ENCODE results near the gene DBX1.
"Not testable (repeated sequence)": the region's sequence is repeated elsewhere in the genome, so short reads cannot be mapped to it uniquely, and the experiment has no call there.

DBX1 gene, protein sequence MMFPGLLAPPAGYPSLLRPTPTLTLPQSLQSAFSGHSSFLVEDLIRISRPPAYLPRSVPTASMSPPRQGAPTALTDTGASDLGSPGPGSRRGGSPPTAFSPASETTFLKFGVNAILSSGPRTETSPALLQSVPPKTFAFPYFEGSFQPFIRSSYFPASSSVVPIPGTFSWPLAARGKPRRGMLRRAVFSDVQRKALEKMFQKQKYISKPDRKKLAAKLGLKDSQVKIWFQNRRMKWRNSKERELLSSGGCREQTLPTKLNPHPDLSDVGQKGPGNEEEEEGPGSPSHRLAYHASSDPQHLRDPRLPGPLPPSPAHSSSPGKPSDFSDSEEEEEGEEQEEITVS

DNA sequence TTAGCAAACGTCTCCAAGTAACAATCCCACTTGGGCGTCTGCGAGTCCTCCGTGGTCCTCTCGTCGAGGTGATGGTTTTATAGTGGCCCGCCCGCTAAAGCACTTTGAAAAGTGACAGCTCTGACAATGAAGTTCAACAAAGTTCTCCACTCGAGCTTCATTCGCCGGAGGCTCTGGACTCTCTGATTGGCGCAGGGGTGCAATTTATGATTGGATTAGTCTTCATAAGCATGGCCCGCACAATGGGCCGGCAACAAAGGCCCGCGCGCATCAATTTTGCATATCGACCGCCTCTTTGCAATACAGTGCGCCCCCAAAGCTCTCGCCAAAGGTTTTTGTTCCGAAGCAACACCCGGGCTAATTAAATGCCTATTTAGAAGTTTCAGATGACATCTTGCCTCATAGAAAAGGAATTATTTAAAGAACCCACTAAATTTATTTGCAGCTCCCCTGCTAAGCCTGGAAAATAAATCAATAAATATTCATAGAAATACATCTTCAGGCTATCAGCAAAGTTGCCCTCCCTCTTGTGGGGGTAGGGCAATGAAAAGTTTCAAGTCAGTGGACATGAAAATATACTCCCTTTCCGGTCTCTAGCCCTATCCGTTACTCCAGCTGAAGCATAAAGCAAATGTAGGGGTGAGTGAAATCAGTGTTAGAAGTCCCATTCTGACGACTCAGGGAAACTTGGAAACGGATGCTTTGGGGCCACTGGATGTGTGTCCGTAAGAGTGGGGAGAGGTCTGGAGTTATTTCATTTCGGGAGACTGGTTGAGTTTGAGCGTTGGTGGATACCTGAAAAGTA is at the start of gene DBX1:
Gene DBX1 (minus strand): TSS at position 51 of the 805 bp plus-strand sequence. CDS start 151 bp downstream, outside the sequence.
- Histone ChIP-seq H3K4me1 (no peaks in the 10 kb centered on the region), H3K27me3 (ENCODE audit: low read depth) (peaks cover 92% of the 10 kb centered on the region), H3K4me3 (no peak within 1 kb of the TSS), H3K36me3 (replicated peaks) (no peaks in the 10 kb centered on the region), H3K9me3 (no peaks in the 10 kb centered on the region)
- in situ Hi-C loops (cut with MboI; ENCODE audit: low sequenced_read_pairs): no loop called here
- no peak for DNase-seq (ENCODE audit: low spot score in 2 of 2)

DNA sequence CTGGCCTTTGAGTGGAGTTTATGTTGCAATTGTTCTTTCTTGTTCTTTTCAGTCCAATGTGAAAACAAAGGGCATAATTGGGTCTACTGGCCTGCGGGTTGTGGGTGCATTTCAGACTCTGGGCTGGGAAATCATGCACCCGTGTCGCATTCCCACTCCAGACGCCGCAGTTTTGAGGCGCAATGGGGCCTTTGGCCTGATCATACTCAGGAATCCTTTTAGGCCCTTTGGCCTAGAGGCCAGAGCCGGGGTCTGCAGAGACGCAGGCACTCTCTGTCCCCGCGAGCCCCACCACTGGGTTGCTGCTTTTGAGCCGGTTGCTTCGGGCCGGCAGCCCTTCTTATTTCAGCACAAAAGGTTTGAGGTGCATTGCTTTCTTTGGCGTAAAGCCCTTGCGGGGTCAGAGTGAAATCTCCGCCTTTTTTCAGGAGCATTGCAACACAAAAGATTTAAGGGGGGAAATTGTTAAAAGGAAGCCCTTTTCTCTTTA is 48.4 kb upstream of the DBX1 start:
- Histone ChIP-seq H3K36me3 (replicated peaks) (no peaks in the 10 kb centered on the region), H3K9me3 (no peaks in the 10 kb centered on the region), H3K4me1 (peaks cover 18% of the 10 kb centered on the region), H3K27me3 (ENCODE audit: low read depth) (no peaks in the 10 kb centered on the region; the same call in 1 of the 2 replicates), H3K4me3 (no peak overlapping the region)
- peak in 1 of 2 experiments; percentile 69 for DNase-seq (ENCODE audit: low spot score in 2 of 2)
- in situ Hi-C loops (cut with MboI; ENCODE audit: low sequenced_read_pairs): no loop called here

DNA sequence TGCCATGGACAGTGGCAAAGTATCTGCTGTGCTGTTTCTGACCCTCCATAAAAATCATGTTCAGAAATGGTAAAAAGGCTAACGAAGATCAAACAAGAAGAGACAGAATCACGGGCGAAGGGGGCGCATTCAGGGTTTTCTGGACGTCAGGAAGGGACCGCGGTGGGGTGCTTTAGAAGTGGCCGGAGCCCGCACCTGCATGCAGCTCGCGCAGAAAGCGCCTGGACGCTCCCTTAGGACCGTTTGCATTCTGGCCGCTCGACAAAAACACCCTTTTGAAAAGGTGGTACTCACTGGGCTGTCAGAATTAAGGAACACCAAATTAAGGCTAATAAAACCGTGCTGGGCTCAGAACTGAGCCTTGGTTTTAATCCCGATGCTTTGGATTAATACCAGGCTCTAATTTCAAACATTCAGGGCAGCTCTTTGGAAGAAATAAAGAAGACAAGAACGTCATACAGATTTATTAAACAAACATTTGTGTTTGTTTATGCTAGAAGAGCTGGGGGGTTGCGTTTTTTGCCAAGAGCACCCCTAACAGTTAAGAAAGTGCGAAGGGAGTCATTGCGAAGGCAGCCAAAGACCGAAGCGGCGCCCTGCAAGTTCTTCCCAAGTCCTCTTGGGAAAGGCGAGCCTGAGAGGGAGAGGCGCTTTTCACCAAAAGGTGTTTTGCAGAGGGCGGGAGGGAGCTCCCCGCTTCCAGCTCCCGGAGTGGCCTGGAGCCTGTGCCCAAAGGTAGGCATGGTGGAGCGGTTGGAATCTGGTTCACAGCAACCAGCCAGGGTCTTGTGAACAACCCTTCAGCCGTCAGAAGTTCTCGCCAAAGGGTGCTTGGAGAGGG is 47.7 kb upstream of the DBX1 start:
- no peak overlapping the region for H3K4me3 ChIP-seq
- no peaks in the 10 kb centered on the region for H3K36me3 ChIP-seq (replicated peaks)
- in situ Hi-C loops (cut with MboI; ENCODE audit: low sequenced_read_pairs): no loop called here
- H3K9me3 ChIP-seq: no peaks in the 10 kb centered on the region
- H3K4me1 ChIP-seq: peaks cover 18% of the 10 kb centered on the region
- DNase-seq (ENCODE audit: low spot score in 2 of 2): no peak
- H3K27me3 ChIP-seq (ENCODE audit: low read depth): no peaks in the 10 kb centered on the region; the same call in 1 of the 2 replicates

DNA sequence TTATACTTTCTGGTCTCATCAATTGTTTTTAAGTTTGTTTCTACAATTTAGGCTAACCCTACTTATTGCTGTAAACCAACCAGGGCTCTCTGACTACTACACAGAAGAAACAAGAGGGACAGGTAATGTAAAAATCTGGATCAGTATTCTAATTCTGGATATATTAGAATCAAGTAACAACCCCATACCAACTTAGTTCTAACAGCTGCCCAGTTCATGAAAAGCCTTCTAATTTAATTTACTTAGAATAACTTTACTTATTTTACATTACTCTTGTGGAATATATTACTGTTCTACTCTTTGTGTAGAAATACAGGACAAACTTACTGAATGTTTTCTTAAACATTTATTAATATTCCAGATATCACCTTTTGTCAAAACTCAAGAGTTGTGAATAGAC is 45.5 kb upstream of the DBX1 start:
- H3K4me3 ChIP-seq: no peak overlapping the region
- no peak for DNase-seq (ENCODE audit: low spot score in 2 of 2)
- no peaks in the 10 kb centered on the region for H3K36me3 ChIP-seq (replicated peaks)
- in situ Hi-C loops (cut with MboI; ENCODE audit: low sequenced_read_pairs): no loop called here
- H3K9me3 ChIP-seq: no peaks in the 10 kb centered on the region
- H3K4me1 ChIP-seq: peaks cover 20% of the 10 kb centered on the region
- H3K27me3 ChIP-seq (ENCODE audit: low read depth): no peaks in the 10 kb centered on the region

DNA sequence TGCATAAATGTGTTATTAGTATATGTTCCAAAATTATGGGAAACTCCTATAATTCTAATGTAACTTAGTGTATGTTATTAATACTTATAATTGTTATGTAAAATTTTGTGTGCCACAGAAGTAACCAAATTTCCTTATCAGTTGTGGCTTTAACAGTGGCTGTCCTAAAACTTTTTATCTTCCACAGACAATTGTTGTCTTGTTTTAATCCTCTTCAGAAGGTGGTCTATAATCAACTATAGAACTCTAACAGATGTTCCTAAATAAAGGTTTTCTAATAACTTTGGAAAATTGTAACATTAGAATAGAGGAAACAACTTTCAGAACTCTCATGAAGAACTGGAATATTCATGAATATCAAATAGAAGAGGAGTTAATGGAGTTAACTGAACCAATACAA is 44.4 kb upstream of the DBX1 start:
- no peak for DNase-seq (ENCODE audit: low spot score in 2 of 2)
- no peaks in the 10 kb centered on the region for H3K9me3 ChIP-seq
- in situ Hi-C loops (cut with MboI; ENCODE audit: low sequenced_read_pairs): no loop called here
- peaks cover 23% of the 10 kb centered on the region for H3K4me1 ChIP-seq
- no peaks in the 10 kb centered on the region for H3K36me3 ChIP-seq (replicated peaks)
- no peak overlapping the region for H3K4me3 ChIP-seq
- no peaks in the 10 kb centered on the region for H3K27me3 ChIP-seq (ENCODE audit: low read depth)

DNA sequence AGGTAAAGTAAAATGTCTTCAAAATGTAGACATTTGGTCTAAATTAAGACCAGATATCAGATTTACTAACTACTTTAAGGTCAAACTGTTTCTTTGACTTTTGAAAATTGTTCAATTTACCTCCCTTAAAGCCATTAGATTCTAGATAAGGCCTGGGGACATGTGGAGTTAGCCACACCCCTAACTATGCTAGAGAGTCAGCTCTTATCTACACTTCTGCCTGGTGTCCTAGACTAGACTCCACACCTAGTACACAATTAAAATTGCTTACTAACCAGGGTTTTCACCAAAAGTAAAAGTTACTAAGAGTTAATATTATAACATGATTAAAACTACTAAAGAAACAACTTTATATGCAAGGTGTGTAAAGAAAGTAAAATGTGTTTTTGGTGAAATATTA is 43.6 kb upstream of the DBX1 start:
- H3K27me3 ChIP-seq (ENCODE audit: low read depth): no peaks in the 10 kb centered on the region
- in situ Hi-C loops (cut with MboI; ENCODE audit: low sequenced_read_pairs): no loop called here

DNA sequence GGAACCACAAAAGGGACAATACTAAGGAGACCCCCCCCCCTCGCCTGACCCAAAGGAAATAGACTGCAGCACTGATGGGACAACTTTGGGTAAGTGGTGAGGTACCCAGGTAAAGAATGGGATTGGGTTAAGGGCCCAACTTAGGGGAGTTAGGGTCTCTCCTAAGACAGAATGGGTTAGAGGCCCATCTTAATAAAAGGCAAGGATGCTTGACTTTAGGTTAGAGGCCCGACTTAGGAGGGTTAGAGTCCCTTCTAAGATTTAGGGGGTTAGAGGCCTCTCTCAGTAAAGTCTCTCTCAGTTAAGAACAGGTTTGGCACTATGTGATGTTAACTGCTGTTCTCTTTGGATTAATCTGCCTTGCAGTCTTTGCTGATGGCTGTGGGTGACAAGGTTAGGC is 41.0 kb upstream of the DBX1 start:
- Histone ChIP-seq H3K36me3 (replicated peaks) (no peaks in the 10 kb centered on the region), H3K4me3 (no peak overlapping the region), H3K9me3 (no peaks in the 10 kb centered on the region), H3K27me3 (ENCODE audit: low read depth) (no peaks in the 10 kb centered on the region), H3K4me1 (peaks cover 10% of the 10 kb centered on the region)
- in situ Hi-C loops (cut with MboI; ENCODE audit: low sequenced_read_pairs): no loop called here
- DNase-seq (ENCODE audit: low spot score in 2 of 2): no peak

More for the DNA sequence above, 43.6 kb upstream of the DBX1 start:
- Histone ChIP-seq H3K36me3 (replicated peaks) (no peaks in the 10 kb centered on the region), H3K9me3 (no peaks in the 10 kb centered on the region), H3K4me1 (peaks cover 18% of the 10 kb centered on the region), H3K4me3 (no peak overlapping the region)
- DNase-seq (ENCODE audit: low spot score in 2 of 2): no peak

DNA sequence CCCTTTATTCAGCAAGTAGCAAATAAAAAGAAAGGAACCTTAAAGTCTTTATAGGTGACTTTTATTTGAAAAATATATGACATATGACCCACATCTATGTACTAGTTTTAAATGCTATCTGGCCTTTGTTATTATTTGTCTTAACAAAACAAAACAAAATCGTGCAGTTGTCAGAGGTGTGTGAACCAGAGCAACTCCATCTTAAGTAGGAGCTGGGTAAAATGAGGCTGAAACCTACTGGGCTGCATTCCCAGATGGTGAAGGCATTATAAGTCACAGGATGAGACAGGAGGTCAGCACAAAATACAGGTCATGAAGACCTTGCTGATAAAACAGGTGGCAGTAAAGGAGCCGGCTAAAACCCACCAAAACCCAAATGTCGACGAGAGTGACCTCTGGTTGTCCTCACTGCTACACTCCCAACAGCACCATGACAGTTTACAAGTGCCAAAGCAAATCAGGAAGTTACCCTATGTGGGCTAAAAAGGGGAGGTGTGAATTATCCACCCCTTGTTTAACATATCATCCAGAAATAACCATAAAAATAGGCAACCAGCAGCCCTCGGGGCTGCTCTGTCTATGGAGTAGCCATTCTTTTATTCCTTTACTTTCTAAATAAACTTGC is 40.2 kb upstream of the DBX1 start:
- H3K4me3 ChIP-seq; H3K36me3 ChIP-seq (replicated peaks); DNase-seq (ENCODE audit: low spot score in 2 of 2); H3K9me3 ChIP-seq; in situ Hi-C loops (cut with MboI; ENCODE audit: low sequenced_read_pairs); H3K27me3 ChIP-seq (ENCODE audit: low read depth); H3K4me1 ChIP-seq: not testable (repeated sequence)

DNA sequence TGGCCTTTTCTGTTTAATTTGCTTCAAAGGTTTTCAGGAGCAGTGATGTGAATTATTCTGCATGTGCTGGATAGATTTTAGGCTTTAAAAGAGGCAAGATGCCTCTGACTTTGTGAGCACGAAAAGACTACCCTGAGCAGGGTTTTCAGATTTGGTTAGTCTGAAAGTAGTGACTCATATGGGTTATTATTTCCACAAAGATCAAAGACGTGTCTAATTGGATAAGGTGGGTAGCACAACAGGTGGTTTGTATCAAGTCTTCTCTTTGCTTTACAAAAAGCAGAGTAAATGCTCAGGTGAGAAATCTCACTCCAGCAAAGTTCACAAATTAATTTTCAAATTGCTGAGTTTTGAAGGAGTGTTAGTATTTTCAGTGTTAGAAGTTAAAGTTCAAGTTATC is 37.6 kb upstream of the DBX1 start:
- no peak overlapping the region for H3K4me3 ChIP-seq
- no peaks in the 10 kb centered on the region for H3K36me3 ChIP-seq (replicated peaks)
- no peaks in the 10 kb centered on the region for H3K27me3 ChIP-seq (ENCODE audit: low read depth)
- H3K9me3 ChIP-seq: no peaks in the 10 kb centered on the region
- in situ Hi-C loops (cut with MboI; ENCODE audit: low sequenced_read_pairs): no loop called here
- DNase-seq (ENCODE audit: low spot score in 2 of 2): no peak
- peaks cover 5% of the 10 kb centered on the region; the same call in 1 of the 2 replicates for H3K4me1 ChIP-seq

DNA sequence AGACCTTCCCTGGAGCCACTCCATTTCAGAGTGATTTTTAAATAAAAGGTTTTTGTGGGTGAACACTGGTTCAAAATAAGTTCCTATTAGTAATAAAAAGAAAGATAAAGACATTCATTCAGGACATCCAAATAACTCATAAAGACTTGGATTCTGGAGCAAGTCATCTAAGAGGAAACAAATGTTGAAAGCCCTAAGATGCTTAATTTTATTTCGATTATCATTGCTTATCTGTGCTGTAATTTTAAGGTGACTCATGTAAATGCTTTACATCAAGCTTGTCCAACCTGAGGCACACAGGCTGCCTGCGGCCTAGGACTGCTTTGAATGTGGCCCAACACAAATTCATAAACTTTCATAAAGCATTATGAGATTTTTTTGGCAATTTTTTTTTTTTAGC is 34.2 kb upstream of the DBX1 start:
- Histone ChIP-seq H3K27me3 (ENCODE audit: low read depth) (no peaks in the 10 kb centered on the region), H3K9me3 (no peaks in the 10 kb centered on the region), H3K4me1 (no peaks in the 10 kb centered on the region), H3K4me3 (no peak overlapping the region), H3K36me3 (replicated peaks) (no peaks in the 10 kb centered on the region)
- in situ Hi-C loops (cut with MboI; ENCODE audit: low sequenced_read_pairs): no loop called here
- DNase-seq (ENCODE audit: low spot score in 2 of 2): no peak

DNA sequence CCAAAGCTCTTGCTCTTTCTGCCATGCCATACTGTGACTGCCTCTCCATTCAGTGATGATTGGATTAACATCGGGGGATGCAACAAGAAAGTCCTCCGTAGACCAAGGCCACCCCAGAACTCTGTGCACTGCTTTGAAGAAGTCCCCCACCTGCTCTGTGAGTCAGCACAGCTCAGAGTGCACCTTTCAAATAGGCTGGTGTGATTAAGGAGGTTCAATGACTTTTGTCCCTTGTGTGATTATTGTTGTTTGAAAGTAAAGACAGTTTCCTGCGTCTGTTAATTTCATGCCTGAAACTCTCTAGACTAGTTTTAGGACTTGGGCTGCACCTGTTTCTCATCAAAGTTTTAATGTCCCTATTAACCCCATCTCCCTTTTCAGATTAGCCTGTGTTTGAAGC is 33.0 kb upstream of the DBX1 start:
- no peaks in the 10 kb centered on the region for H3K27me3 ChIP-seq (ENCODE audit: low read depth)
- H3K36me3 ChIP-seq (replicated peaks): no peaks in the 10 kb centered on the region
- H3K4me1 ChIP-seq: no peaks in the 10 kb centered on the region
- no peak overlapping the region for H3K4me3 ChIP-seq
- no peak for DNase-seq (ENCODE audit: low spot score in 2 of 2)
- H3K9me3 ChIP-seq: no peaks in the 10 kb centered on the region
- in situ Hi-C loops (cut with MboI; ENCODE audit: low sequenced_read_pairs): no loop called here

DNA sequence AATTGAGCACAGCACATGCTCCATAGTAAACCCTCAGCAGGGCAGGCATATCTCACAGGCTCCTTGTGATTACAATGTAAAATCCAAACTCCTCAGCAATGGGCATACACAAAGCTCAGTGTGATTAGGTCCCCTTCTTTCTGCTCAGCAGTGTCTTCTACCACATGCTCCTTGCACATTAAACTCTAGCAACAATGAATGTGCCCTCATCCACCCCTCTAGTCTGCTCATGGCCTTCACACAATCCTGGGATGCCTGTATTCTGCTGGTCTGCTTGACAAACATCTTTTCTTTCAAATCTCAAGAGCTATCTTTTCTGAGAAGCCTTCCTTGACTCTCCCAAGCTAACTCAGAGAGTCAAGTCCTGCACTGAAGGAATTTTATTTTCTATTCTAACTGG is 32.4 kb upstream of the DBX1 start:
- H3K27me3 ChIP-seq (ENCODE audit: low read depth): no peaks in the 10 kb centered on the region
- no peaks in the 10 kb centered on the region for H3K9me3 ChIP-seq
- no peak for DNase-seq (ENCODE audit: low spot score in 2 of 2)
- no peak overlapping the region for H3K4me3 ChIP-seq
- no peaks in the 10 kb centered on the region for H3K36me3 ChIP-seq (replicated peaks)
- in situ Hi-C loops (cut with MboI; ENCODE audit: low sequenced_read_pairs): no loop called here
- no peaks in the 10 kb centered on the region for H3K4me1 ChIP-seq

DNA sequence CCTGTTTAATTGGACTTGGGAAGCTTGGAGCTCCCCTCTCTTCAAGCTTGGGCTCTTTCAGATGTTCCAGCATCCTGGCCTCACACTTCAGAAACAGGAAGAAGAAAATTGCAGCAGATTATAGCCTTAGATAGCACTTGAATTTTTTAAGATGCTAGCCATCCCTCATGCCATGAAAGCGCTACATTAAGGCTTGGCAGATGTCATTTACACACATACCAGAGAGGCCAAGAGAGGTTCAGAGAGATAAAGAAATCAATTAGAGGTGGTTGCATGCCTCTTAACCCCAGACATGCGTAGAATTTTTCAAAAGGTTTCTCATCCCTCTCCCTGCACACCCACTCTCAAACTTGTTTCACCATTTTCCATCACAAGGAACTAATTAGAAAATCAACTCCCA is 31.9 kb upstream of the DBX1 start:
- in situ Hi-C loops (cut with MboI; ENCODE audit: low sequenced_read_pairs): no loop called here
- H3K27me3 ChIP-seq (ENCODE audit: low read depth): no peaks in the 10 kb centered on the region
- DNase-seq (ENCODE audit: low spot score in 2 of 2): no peak

More for the DNA sequence above, 31.9 kb upstream of the DBX1 start:
- no peaks in the 10 kb centered on the region for H3K4me1 ChIP-seq
- no peaks in the 10 kb centered on the region for H3K9me3 ChIP-seq
- H3K36me3 ChIP-seq (replicated peaks): no peaks in the 10 kb centered on the region
- no peak overlapping the region for H3K4me3 ChIP-seq
